Activated T-helper 2 cell treated with anti-CD3 and anti-CD28 coated beads, Interferon-gamma antibody, Interleukin-2, Interleukin-4, amounts not matched to agents 10 μg/mL and 5 μg/mL and 100 μg/mL, durations not matched to agents 14 hours and 24 hours and 36 hours (primary cell): Measurements from ENCODE around the gene MESP2. TPM values are rescaled to one million over a fixed set of nuclear protein-coding genes. Genes with fewer than 3 reads are reported as not detected.

Experiments
- DNase-seq: peaks from one replicate; pipeline ENCODE4 v3.0.0; 2021; ENCODE audit warnings: low spot score
- H3K27ac Mint-ChIP-seq: one replicate; pipeline ENCODE4 v1.8.0; 2021; ENCODE audit warnings: mixed read lengths
- H3K27me3 Mint-ChIP-seq: one replicate; pipeline ENCODE4 v1.8.0; 2021; ENCODE audit warnings: low read depth, mixed read lengths
- H3K36me3 Mint-ChIP-seq: one replicate; pipeline ENCODE4 v1.8.0; 2021; ENCODE audit warnings: low read depth, mixed read lengths
- H3K4me1 Mint-ChIP-seq: one replicate; pipeline ENCODE4 v1.8.0; 2021; ENCODE audit warnings: low read depth, mixed read lengths
- H3K4me3 Mint-ChIP-seq: one replicate; pipeline ENCODE4 v1.8.0; 2021; ENCODE audit warnings: low read depth, mild to moderate bottlenecking, moderate library complexity, mixed read lengths
- H3K9me3 Mint-ChIP-seq: one replicate; pipeline ENCODE4 v1.8.0; 2021; ENCODE audit warnings: mixed read lengths
- intact Hi-C: fragments of 100-400 bp; cut with micrococcal nuclease; formaldehyde crosslinking; loops from one replicate; pipeline ENCODE4 v1.15.1; 2023
- total RNA-seq: library from RNA; stranded (reverse); gene quantifications from 2 replicates; pipeline ENCODE4 v1.2.3, GENCODE V29; 2022

The MESP2 gene
- total RNA-seq, 1 donor from 2014 or later, result 0.41 TPM

- Mint-ChIP-seq H3K27me3 (peaks cover 7% of the 10 kb centered on the region), H3K9me3 (no peaks in the 10 kb centered on the region), H3K4me1 (no peaks in the 10 kb centered on the region), H3K27ac (no peak overlapping the region), H3K36me3 (no peaks in the 10 kb centered on the region), H3K4me3 (no peak overlapping the region)
- peak; percentile 58 for DNase-seq
- intact Hi-C loops, result loop anchor here (1.0 to 5.0 kb wide), 2 partner anchors 115 to 327 kb away; no protein-coding TSS in a partner anchor
Measured at GRCh38 chr15:89760303-89761008, 15.7 kb upstream of the MESP2 start.

GRCh38 chr15:89761009-89761831 is 14.9 kb upstream of the MESP2 start:
- intact Hi-C loops, result loop anchor here (5.0 kb wide), 1 partner anchor 326 kb away; no protein-coding TSS in a partner anchor
- H3K27me3 Mint-ChIP-seq, result peaks cover under 1% of the 10 kb centered on the region
- DNase-seq, result no peak
- no peak overlapping the region for H3K4me3 Mint-ChIP-seq
- H3K27ac Mint-ChIP-seq, result no peak overlapping the region
- H3K4me1 Mint-ChIP-seq, result no peaks in the 10 kb centered on the region
- H3K36me3 Mint-ChIP-seq, result no peaks in the 10 kb centered on the region
- no peaks in the 10 kb centered on the region for H3K9me3 Mint-ChIP-seq

GRCh38 chr15:89761929-89762328 is 14.2 kb upstream of the MESP2 start:
- Mint-ChIP-seq H3K27ac (no peak overlapping the region), H3K27me3 (no peaks in the 10 kb centered on the region), H3K36me3 (no peaks in the 10 kb centered on the region), H3K4me3 (no peak overlapping the region), H3K9me3 (no peaks in the 10 kb centered on the region), H3K4me1 (no peaks in the 10 kb centered on the region)
- intact Hi-C loops, result loop anchor here (5.0 kb wide), 1 partner anchor 325 kb away; no protein-coding TSS in a partner anchor
- no peak for DNase-seq

- no peaks in the 10 kb centered on the region for H3K4me1 Mint-ChIP-seq
- intact Hi-C loops, result no loop called here
- no peaks in the 10 kb centered on the region for H3K9me3 Mint-ChIP-seq
- H3K27me3 Mint-ChIP-seq, result no peaks in the 10 kb centered on the region
- no peak overlapping the region for H3K4me3 Mint-ChIP-seq
- DNase-seq, result no peak
- no peaks in the 10 kb centered on the region for H3K36me3 Mint-ChIP-seq
- no peak overlapping the region for H3K27ac Mint-ChIP-seq
Measured at GRCh38 chr15:89765694-89766093, 10.4 kb upstream of the MESP2 start.

GRCh38 chr15:89766357-89767311 is 9.5 kb upstream of the MESP2 start:
- H3K27ac Mint-ChIP-seq, result no peak overlapping the region
- H3K4me3 Mint-ChIP-seq, result no peak overlapping the region
- DNase-seq, result no peak
- H3K36me3 Mint-ChIP-seq, result no peaks in the 10 kb centered on the region
- H3K4me1 Mint-ChIP-seq, result no peaks in the 10 kb centered on the region
- H3K27me3 Mint-ChIP-seq, result no peaks in the 10 kb centered on the region
- intact Hi-C loops, result no loop called here
- no peaks in the 10 kb centered on the region for H3K9me3 Mint-ChIP-seq

GRCh38 chr15:89767411-89767915 is 8.7 kb upstream of the MESP2 start:
- H3K9me3 Mint-ChIP-seq, result no peaks in the 10 kb centered on the region
- no peaks in the 10 kb centered on the region for H3K36me3 Mint-ChIP-seq
- H3K27me3 Mint-ChIP-seq, result no peaks in the 10 kb centered on the region
- intact Hi-C loops, result no loop called here
- H3K27ac Mint-ChIP-seq, result no peak overlapping the region
- no peak for DNase-seq
- no peaks in the 10 kb centered on the region for H3K4me1 Mint-ChIP-seq
- H3K4me3 Mint-ChIP-seq, result no peak overlapping the region

GRCh38 chr15:89768071-89768500 is 8.0 kb upstream of the MESP2 start:
- H3K4me3 Mint-ChIP-seq, result no peak overlapping the region
- H3K9me3 Mint-ChIP-seq, result no peaks in the 10 kb centered on the region
- DNase-seq, result no peak
- no peaks in the 10 kb centered on the region for H3K36me3 Mint-ChIP-seq
- no peaks in the 10 kb centered on the region for H3K27me3 Mint-ChIP-seq
- intact Hi-C loops, result no loop called here
- no peaks in the 10 kb centered on the region for H3K4me1 Mint-ChIP-seq
- no peak overlapping the region for H3K27ac Mint-ChIP-seq

GRCh38 chr15:89769366-89769765 is 6.8 kb upstream of the MESP2 start:
- H3K9me3 Mint-ChIP-seq, result no peaks in the 10 kb centered on the region
- DNase-seq, result no peak
- H3K27me3 Mint-ChIP-seq, result peaks cover 5% of the 10 kb centered on the region
- H3K4me3 Mint-ChIP-seq, result no peak overlapping the region
- H3K27ac Mint-ChIP-seq, result no peak overlapping the region
- no peaks in the 10 kb centered on the region for H3K36me3 Mint-ChIP-seq
- intact Hi-C loops, result no loop called here
- no peaks in the 10 kb centered on the region for H3K4me1 Mint-ChIP-seq

- H3K9me3 Mint-ChIP-seq, result no peaks in the 10 kb centered on the region
- intact Hi-C loops, result no loop called here
- no peak for DNase-seq
- no peak overlapping the region for H3K27ac Mint-ChIP-seq
- H3K4me3 Mint-ChIP-seq, result no peak overlapping the region
- no peaks in the 10 kb centered on the region for H3K4me1 Mint-ChIP-seq
- no peaks in the 10 kb centered on the region for H3K36me3 Mint-ChIP-seq
- peaks cover 9% of the 10 kb centered on the region for H3K27me3 Mint-ChIP-seq
Measured at GRCh38 chr15:89770041-89770440, 6.1 kb upstream of the MESP2 start.

- Mint-ChIP-seq H3K4me1 (no peaks in the 10 kb centered on the region), H3K27ac (no peak overlapping the region), H3K4me3 (no peak overlapping the region), H3K9me3 (no peaks in the 10 kb centered on the region), H3K36me3 (no peaks in the 10 kb centered on the region), H3K27me3 (peaks cover 19% of the 10 kb centered on the region)
- intact Hi-C loops, result no loop called here
- no peak for DNase-seq
Measured at GRCh38 chr15:89772932-89773583, 3.1 kb upstream of the MESP2 start.

GRCh38 chr15:89774492-89774891 is 1.6 kb upstream of the MESP2 start:
- Mint-ChIP-seq H3K4me3 (no peak overlapping the region), H3K27me3 (peaks cover 21% of the 10 kb centered on the region), H3K27ac (no peak overlapping the region), H3K4me1 (no peaks in the 10 kb centered on the region), H3K36me3 (no peaks in the 10 kb centered on the region), H3K9me3 (no peaks in the 10 kb centered on the region)
- no peak for DNase-seq
- intact Hi-C loops, result no loop called here

GRCh38 chr15:89775815-89776214 is 317 bp upstream of the MESP2 start:
- Mint-ChIP-seq H3K4me3 (no peak overlapping the region), H3K27ac (no peak overlapping the region), H3K9me3 (no peaks in the 10 kb centered on the region), H3K27me3 (peaks cover 21% of the 10 kb centered on the region), H3K4me1 (peaks cover 4% of the 10 kb centered on the region), H3K36me3 (no peaks in the 10 kb centered on the region)
- intact Hi-C loops, result no loop called here
- no peak for DNase-seq
